Mammary epithelial cell (primary cell): ENCODE measurements around the gene MAST1.

Source experiments
- EZH2 ChIP-seq: IDR thresholded peaks from 2 replicates; pipeline ENCODE4 v1.6.1; 2012; ENCODE audit warnings: low read length, inconsistent platforms, borderline replicate concordance
- TF ChIP-seq, protein P1 (sequence below), 2 donors: IDR thresholded peaks in 1 of 2; conservative IDR thresholded peaks in 1 of 2; 2 replicates each; pipeline ENCODE4 v1.5.1; 2011 to 2012; ENCODE audit warnings: inconsistent platforms in 2 of 2, low read length in 2 of 2, mild to moderate bottlenecking in 2 of 2, control low read depth in 1 of 2, low read depth in 1 of 2; ENCODE audit not compliant: insufficient read depth in 1 of 2; ENCODE audit errors: extremely low read depth in 1 of 2

DNA sequence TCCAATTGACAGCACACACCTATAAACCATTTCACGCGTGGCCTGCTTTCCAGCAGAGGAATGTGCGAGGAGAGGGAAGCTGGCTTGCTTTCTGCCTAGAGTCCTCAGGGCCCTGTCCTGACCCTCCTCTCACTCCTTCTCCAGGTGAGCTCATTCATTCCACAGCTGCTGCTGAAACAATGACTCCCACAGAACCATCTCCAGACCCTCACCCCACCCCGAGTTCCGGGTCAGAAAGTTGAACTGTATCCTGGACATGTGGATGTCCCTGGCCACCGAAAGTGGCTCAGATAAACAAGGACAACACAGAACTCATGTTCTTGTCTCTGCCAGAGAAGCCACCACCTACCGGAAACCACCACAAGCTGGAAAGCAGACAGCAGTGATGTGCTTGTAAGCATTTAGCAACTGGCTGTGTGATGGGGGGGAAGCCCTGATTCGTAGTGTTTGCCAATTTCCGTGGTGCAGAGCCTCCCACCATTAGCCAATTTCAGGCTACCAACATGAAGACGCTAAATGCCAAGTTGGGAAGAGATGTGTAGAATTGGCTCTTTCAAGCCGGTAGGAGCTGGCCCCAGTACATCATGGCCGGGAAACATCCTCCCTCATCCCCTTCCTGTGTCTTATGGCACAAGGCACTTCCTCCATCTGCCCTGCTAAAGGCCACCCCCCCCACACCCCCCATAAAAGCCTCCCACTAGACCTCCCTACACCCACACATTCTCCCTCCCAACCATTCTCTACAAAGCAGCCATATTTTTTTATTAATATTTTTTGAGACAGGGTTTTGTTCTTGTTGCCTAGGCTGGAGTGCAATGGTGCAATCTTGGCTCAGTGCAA, 75.8 kb downstream of the MAST1 start:
- TF ChIP-seq, protein P1, sequence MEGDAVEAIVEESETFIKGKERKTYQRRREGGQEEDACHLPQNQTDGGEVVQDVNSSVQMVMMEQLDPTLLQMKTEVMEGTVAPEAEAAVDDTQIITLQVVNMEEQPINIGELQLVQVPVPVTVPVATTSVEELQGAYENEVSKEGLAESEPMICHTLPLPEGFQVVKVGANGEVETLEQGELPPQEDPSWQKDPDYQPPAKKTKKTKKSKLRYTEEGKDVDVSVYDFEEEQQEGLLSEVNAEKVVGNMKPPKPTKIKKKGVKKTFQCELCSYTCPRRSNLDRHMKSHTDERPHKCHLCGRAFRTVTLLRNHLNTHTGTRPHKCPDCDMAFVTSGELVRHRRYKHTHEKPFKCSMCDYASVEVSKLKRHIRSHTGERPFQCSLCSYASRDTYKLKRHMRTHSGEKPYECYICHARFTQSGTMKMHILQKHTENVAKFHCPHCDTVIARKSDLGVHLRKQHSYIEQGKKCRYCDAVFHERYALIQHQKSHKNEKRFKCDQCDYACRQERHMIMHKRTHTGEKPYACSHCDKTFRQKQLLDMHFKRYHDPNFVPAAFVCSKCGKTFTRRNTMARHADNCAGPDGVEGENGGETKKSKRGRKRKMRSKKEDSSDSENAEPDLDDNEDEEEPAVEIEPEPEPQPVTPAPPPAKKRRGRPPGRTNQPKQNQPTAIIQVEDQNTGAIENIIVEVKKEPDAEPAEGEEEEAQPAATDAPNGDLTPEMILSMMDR (conservative IDR thresholded peaks at IDR 0.05 in 1 of 2, IDR thresholded peaks at IDR 0.05 in 1 of 2; ENCODE audit: extremely low read depth in 1 of 2, insufficient read depth in 1 of 2, low read depth in 1 of 2, low read length in 2 of 2) = no peak
- no peak for TF ChIP-seq EZH2
